Left ventricle myocardium inferior (tissue), 1 donor: Measurements from ENCODE around the gene JAGN1. TPM values are rescaled to one million over a fixed set of nuclear protein-coding genes. Genes with fewer than 3 reads are reported as not detected.
A peak's percentile ranks its signal among the peaks of the same experiment; 100 is the strongest.
"Not testable (repeated sequence)": the region's sequence is repeated elsewhere in the genome, so short reads cannot be mapped to it uniquely, and the experiment has no call there.

Experiments used
- DNase-seq: peaks from one replicate; pipeline ENCODE4 v3.0.0-alpha.2; 2020
- H3K27ac ChIP-seq: fragments of 200-600 bp; replicated peaks from 2 replicates; pipeline ENCODE4 v1.8.0; 2021
- H3K27me3 ChIP-seq: fragments of 200-600 bp; 2 replicates; pipeline ENCODE4 v1.8.0; 2021; ENCODE audit warnings: low read depth
- H3K36me3 ChIP-seq: fragments of 200-600 bp; 2 replicates; pipeline ENCODE4 v1.8.0; 2021
- H3K4me1 ChIP-seq: fragments of 200-600 bp; 2 replicates; pipeline ENCODE4 v1.8.0; 2021
- H3K4me3 ChIP-seq: fragments of 200-600 bp; 2 replicates; pipeline ENCODE4 v1.8.0; 2021; ENCODE audit warnings: mild to moderate bottlenecking, moderate library complexity
- H3K9me3 ChIP-seq: fragments of 200-600 bp; replicated peaks from 2 replicates; pipeline ENCODE4 v1.8.0; 2021
- CTCF ChIP-seq: fragments of 200-600 bp; IDR thresholded peaks from 2 replicates; pipeline ENCODE4 v1.8.0; 2021; ENCODE audit warnings: antibody characterized with exemption, mild to moderate bottlenecking, borderline replicate concordance
- intact Hi-C: fragments of 100-400 bp; cut with micrococcal nuclease; formaldehyde crosslinking; loops from one replicate; pipeline ENCODE4 v1.11.0; 2022
- long read RNA-seq: library from polyadenylated mRNA; unstranded; transcript quantifications from one replicate; pipeline ENCODE4 v2.0.0, GENCODE V29; 2021
- total RNA-seq: library from RNA; stranded (reverse); fragmentation: NEBNext Ultra II Directional; extraction: Animal tissue kit (Norgen Biotek cat#: 25700); gene quantifications from one replicate; pipeline ENCODE4 v1.2.1, GENCODE V29; 2021
- donor health status: DM: no; HTN: yes; CAD: no; lungs with severe emphysema.

Gene JAGN1
- total RNA-seq: 17.5 TPM
- long read RNA-seq, transcript JAGN1-201 (2 exons, 1,675 nt): major isoform, 26 of 26 reads
- long read RNA-seq, partial matches to known transcripts: 0 of 26 reads
- long read RNA-seq, other reads (novel, unspliced or antisense): 0 of 26 reads

GRCh38 chr3:9890249-9891071 is at the start of gene JAGN1:
TSS of gene JAGN1 (plus strand) at chr3:9890610. CDS start at chr3:9890723, 113 bp downstream.
- no peaks in the 10 kb centered on the region for H3K9me3 ChIP-seq
- peak; percentile 92 for DNase-seq
- H3K36me3 ChIP-seq: peaks cover 14% of the 10 kb centered on the region
- H3K27ac ChIP-seq: peak within 1 kb of the TSS; percentile 96
- H3K27me3 ChIP-seq: no peaks in the 10 kb centered on the region
- H3K4me1 ChIP-seq: peaks cover 33% of the 10 kb centered on the region
- intact Hi-C loops: no loop called here
- peak within 1 kb of the TSS; percentile 93 for H3K4me3 ChIP-seq
- TF ChIP-seq CTCF: peak; percentile 30

GRCh38 chr3:9841015-9841414 is 49.4 kb upstream of the JAGN1 start:
- Histone ChIP-seq H3K36me3 (peaks cover 33% of the 10 kb centered on the region), H3K27ac (no peak overlapping the region)
- intact Hi-C loops: no loop called here

GRCh38 chr3:9843715-9844438 is 46.5 kb upstream of the JAGN1 start, which contains the start of gene RPUSD3:
TSS of gene RPUSD3 (minus strand) at chr3:9844008. CDS start at chr3:9843990, 18 bp downstream.
- H3K9me3 ChIP-seq: no peaks in the 10 kb centered on the region
- H3K36me3 ChIP-seq: peaks cover 30% of the 10 kb centered on the region
- H3K27ac ChIP-seq: peak within 1 kb of the TSS; percentile 93
- intact Hi-C loops: no loop called here
- H3K27me3 ChIP-seq: no peaks in the 10 kb centered on the region
- H3K4me1 ChIP-seq: peaks cover 18% of the 10 kb centered on the region
- H3K4me3 ChIP-seq: peak within 1 kb of the TSS; percentile 89
- peak; percentile 99 for DNase-seq
- TF ChIP-seq CTCF: no peak

More at GRCh38 chr3:9841015-9841414, 49.4 kb upstream of the JAGN1 start:
- no peak for DNase-seq
- H3K27me3 ChIP-seq: no peaks in the 10 kb centered on the region
- TF ChIP-seq CTCF: no peak
- H3K4me3 ChIP-seq: no peak overlapping the region
- H3K9me3 ChIP-seq: no peaks in the 10 kb centered on the region
- peaks cover 18% of the 10 kb centered on the region for H3K4me1 ChIP-seq

GRCh38 chr3:9846231-9846630 is 44.2 kb upstream of the JAGN1 start:
- Histone ChIP-seq H3K36me3 (peaks cover 7% of the 10 kb centered on the region), H3K27me3 (no peaks in the 10 kb centered on the region), H3K27ac (no peak overlapping the region), H3K9me3 (no peaks in the 10 kb centered on the region), H3K4me3 (no peak overlapping the region), H3K4me1 (peaks cover 18% of the 10 kb centered on the region)
- intact Hi-C loops: no loop called here
- no peak for TF ChIP-seq CTCF
- DNase-seq: no peak

- no peak overlapping the region for H3K4me3 ChIP-seq
- H3K27me3 ChIP-seq: no peaks in the 10 kb centered on the region
- intact Hi-C loops: no loop called here
- no peak for DNase-seq
- no peak for TF ChIP-seq CTCF
- H3K36me3 ChIP-seq: no peaks in the 10 kb centered on the region
- peaks cover 18% of the 10 kb centered on the region for H3K4me1 ChIP-seq
- no peaks in the 10 kb centered on the region for H3K9me3 ChIP-seq
- H3K27ac ChIP-seq: no peak overlapping the region
Measured at GRCh38 chr3:9846931-9847488, 43.4 kb upstream of the JAGN1 start.

- H3K27me3 ChIP-seq, intact Hi-C loops, H3K27ac ChIP-seq, H3K9me3 ChIP-seq, H3K4me3 ChIP-seq, DNase-seq, H3K36me3 ChIP-seq: not testable (repeated sequence)
- H3K4me1 ChIP-seq: peaks cover 14% of the 10 kb centered on the region
Measured at GRCh38 chr3:9847870-9848269, 42.5 kb upstream of the JAGN1 start.
